Measurements from ENCODE around the gene CDC5L. TPM values are rescaled to one million over a fixed set of nuclear protein-coding genes. Genes with fewer than 3 reads are reported as not detected.
A peak's percentile ranks its signal among the peaks of the same experiment; 100 is the strongest.

The CDC5L gene
- total RNA-seq, 1 donor from 2014 or later, result 28.1 TPM

GRCh38 chr6:44468835-44469234 is 81.3 kb downstream of the CDC5L start:
- Mint-ChIP-seq H3K27me3 (ENCODE audit: insufficient read depth) (peaks cover 14% of the 10 kb centered on the region), H3K27ac (no peak overlapping the region), H3K9me3 (no peaks in the 10 kb centered on the region), H3K36me3 (ENCODE audit: low read depth) (no peaks in the 10 kb centered on the region), H3K4me3 (no peak overlapping the region), H3K4me1 (ENCODE audit: low read depth) (no peaks in the 10 kb centered on the region)
- intact Hi-C loops (cut with micrococcal nuclease), result loop anchor here (1.0 kb wide), 1 partner anchor 38 kb away; no protein-coding TSS in a partner anchor
- DNase-seq (ENCODE audit: low spot score), result no peak

GRCh38 chr6:44470115-44470464 is 82.6 kb downstream of the CDC5L start:
- Mint-ChIP-seq H3K36me3 (ENCODE audit: low read depth) (no peaks in the 10 kb centered on the region), H3K27ac (no peak overlapping the region), H3K4me1 (ENCODE audit: low read depth) (no peaks in the 10 kb centered on the region), H3K27me3 (ENCODE audit: insufficient read depth) (peaks cover 14% of the 10 kb centered on the region), H3K4me3 (no peak overlapping the region), H3K9me3 (no peaks in the 10 kb centered on the region)
- intact Hi-C loops (cut with micrococcal nuclease), result no loop called here
- no peak for DNase-seq (ENCODE audit: low spot score)

GRCh38 chr6:44470746-44471145 is 83.2 kb downstream of the CDC5L start:
- no peak overlapping the region for H3K4me3 Mint-ChIP-seq
- no peak overlapping the region for H3K27ac Mint-ChIP-seq
- peaks cover 14% of the 10 kb centered on the region for H3K27me3 Mint-ChIP-seq (ENCODE audit: insufficient read depth)
- no peaks in the 10 kb centered on the region for H3K36me3 Mint-ChIP-seq (ENCODE audit: low read depth)
- intact Hi-C loops (cut with micrococcal nuclease), result no loop called here
- H3K9me3 Mint-ChIP-seq, result no peaks in the 10 kb centered on the region
- DNase-seq (ENCODE audit: low spot score), result no peak
- H3K4me1 Mint-ChIP-seq (ENCODE audit: low read depth), result no peaks in the 10 kb centered on the region

- Mint-ChIP-seq H3K4me3 (no peak overlapping the region), H3K27ac (no peak overlapping the region), H3K27me3 (ENCODE audit: insufficient read depth) (peaks cover 14% of the 10 kb centered on the region), H3K4me1 (ENCODE audit: low read depth) (no peaks in the 10 kb centered on the region), H3K9me3 (no peaks in the 10 kb centered on the region), H3K36me3 (ENCODE audit: low read depth) (no peaks in the 10 kb centered on the region)
- intact Hi-C loops (cut with micrococcal nuclease), result no loop called here
- DNase-seq (ENCODE audit: low spot score), result no peak
Observed at GRCh38 chr6:44471271-44471981, 83.9 kb downstream of the CDC5L start.

- Mint-ChIP-seq H3K4me1 (ENCODE audit: low read depth) (no peaks in the 10 kb centered on the region), H3K4me3 (no peak overlapping the region)
Observed at GRCh38 chr6:44472250-44472945, 84.9 kb downstream of the CDC5L start.

GRCh38 chr6:44473393-44474189 is 86.1 kb downstream of the CDC5L start:
- Mint-ChIP-seq H3K9me3 (no peaks in the 10 kb centered on the region), H3K27ac (no peak overlapping the region), H3K36me3 (ENCODE audit: low read depth) (no peaks in the 10 kb centered on the region), H3K27me3 (ENCODE audit: insufficient read depth) (peaks cover 11% of the 10 kb centered on the region), H3K4me1 (ENCODE audit: low read depth) (no peaks in the 10 kb centered on the region), H3K4me3 (no peak overlapping the region)
- no peak for DNase-seq (ENCODE audit: low spot score)
- intact Hi-C loops (cut with micrococcal nuclease), result loop anchor here (2.0 kb wide), 1 partner anchor 1241 kb away; no protein-coding TSS in a partner anchor

More at GRCh38 chr6:44472250-44472945, 84.9 kb downstream of the CDC5L start:
- no peak for DNase-seq (ENCODE audit: low spot score)
- H3K27me3 Mint-ChIP-seq (ENCODE audit: insufficient read depth), result peaks cover 10% of the 10 kb centered on the region
- H3K9me3 Mint-ChIP-seq, result no peaks in the 10 kb centered on the region
- intact Hi-C loops (cut with micrococcal nuclease), result no loop called here
- no peak overlapping the region for H3K27ac Mint-ChIP-seq
- no peaks in the 10 kb centered on the region for H3K36me3 Mint-ChIP-seq (ENCODE audit: low read depth)

- DNase-seq (ENCODE audit: low spot score), result no peak
- Mint-ChIP-seq H3K4me3 (no peak overlapping the region), H3K9me3 (no peaks in the 10 kb centered on the region), H3K4me1 (ENCODE audit: low read depth) (no peaks in the 10 kb centered on the region), H3K27me3 (ENCODE audit: insufficient read depth) (peaks cover 11% of the 10 kb centered on the region), H3K27ac (no peak overlapping the region), H3K36me3 (ENCODE audit: low read depth) (no peaks in the 10 kb centered on the region)
- intact Hi-C loops (cut with micrococcal nuclease), result loop anchor here (2.0 kb wide), 1 partner anchor 1241 kb away; no protein-coding TSS in a partner anchor
Observed at GRCh38 chr6:44474190-44474631, 86.7 kb downstream of the CDC5L start.

- no peak for DNase-seq (ENCODE audit: low spot score)
- no peaks in the 10 kb centered on the region for H3K9me3 Mint-ChIP-seq
- no peak overlapping the region for H3K4me3 Mint-ChIP-seq
- intact Hi-C loops (cut with micrococcal nuclease), result loop anchor here (1.0 to 5.0 kb wide), 5 partner anchors 119 to 1448 kb away; no protein-coding TSS in a partner anchor
- H3K27ac Mint-ChIP-seq, result no peak overlapping the region
- no peaks in the 10 kb centered on the region for H3K36me3 Mint-ChIP-seq (ENCODE audit: low read depth)
- H3K4me1 Mint-ChIP-seq (ENCODE audit: low read depth), result no peaks in the 10 kb centered on the region
- peaks cover 15% of the 10 kb centered on the region for H3K27me3 Mint-ChIP-seq (ENCODE audit: insufficient read depth)
Observed at GRCh38 chr6:44474643-44475042, 87.1 kb downstream of the CDC5L start.

- no peaks in the 10 kb centered on the region for H3K36me3 Mint-ChIP-seq (ENCODE audit: low read depth)
- H3K27me3 Mint-ChIP-seq (ENCODE audit: insufficient read depth), result peaks cover 13% of the 10 kb centered on the region
- no peak overlapping the region for H3K4me3 Mint-ChIP-seq
- intact Hi-C loops (cut with micrococcal nuclease), result loop anchor here (1.0 to 5.0 kb wide), 5 partner anchors 118 to 1447 kb away; no protein-coding TSS in a partner anchor
- DNase-seq (ENCODE audit: low spot score), result no peak
- no peak overlapping the region for H3K27ac Mint-ChIP-seq
- no peaks in the 10 kb centered on the region for H3K4me1 Mint-ChIP-seq (ENCODE audit: low read depth)
- H3K9me3 Mint-ChIP-seq, result no peaks in the 10 kb centered on the region
Observed at GRCh38 chr6:44475417-44475778, 87.9 kb downstream of the CDC5L start.

- H3K9me3 Mint-ChIP-seq, result no peaks in the 10 kb centered on the region
- no peaks in the 10 kb centered on the region for H3K4me1 Mint-ChIP-seq (ENCODE audit: low read depth)
- peaks cover 13% of the 10 kb centered on the region for H3K27me3 Mint-ChIP-seq (ENCODE audit: insufficient read depth)
- no peak overlapping the region for H3K4me3 Mint-ChIP-seq
- H3K36me3 Mint-ChIP-seq (ENCODE audit: low read depth), result no peaks in the 10 kb centered on the region
- H3K27ac Mint-ChIP-seq, result no peak overlapping the region
- intact Hi-C loops (cut with micrococcal nuclease), result loop anchor here (1.0 to 5.0 kb wide), 5 partner anchors 117 to 1446 kb away; no protein-coding TSS in a partner anchor
- DNase-seq (ENCODE audit: low spot score), result peak; percentile 61
Observed at GRCh38 chr6:44475779-44476434, 88.4 kb downstream of the CDC5L start.

- H3K9me3 Mint-ChIP-seq, result no peaks in the 10 kb centered on the region
- DNase-seq (ENCODE audit: low spot score), result no peak
- peaks cover 12% of the 10 kb centered on the region for H3K27me3 Mint-ChIP-seq (ENCODE audit: insufficient read depth)
- no peaks in the 10 kb centered on the region for H3K36me3 Mint-ChIP-seq (ENCODE audit: low read depth)
- no peak overlapping the region for H3K27ac Mint-ChIP-seq
- no peak overlapping the region for H3K4me3 Mint-ChIP-seq
- intact Hi-C loops (cut with micrococcal nuclease), result loop anchor here (5.0 kb wide), 2 partner anchors 175 to 940 kb away; no protein-coding TSS in a partner anchor
- H3K4me1 Mint-ChIP-seq (ENCODE audit: low read depth), result no peaks in the 10 kb centered on the region
Observed at GRCh38 chr6:44476849-44477248, 89.3 kb downstream of the CDC5L start.

GRCh38 chr6:44477293-44477894 is 89.9 kb downstream of the CDC5L start:
- Mint-ChIP-seq H3K36me3 (ENCODE audit: low read depth) (no peaks in the 10 kb centered on the region), H3K9me3 (no peaks in the 10 kb centered on the region), H3K27ac (no peak overlapping the region), H3K4me3 (no peak overlapping the region), H3K4me1 (ENCODE audit: low read depth) (no peaks in the 10 kb centered on the region), H3K27me3 (ENCODE audit: insufficient read depth) (peaks cover 12% of the 10 kb centered on the region)
- DNase-seq (ENCODE audit: low spot score), result no peak
- intact Hi-C loops (cut with micrococcal nuclease), result loop anchor here (5.0 kb wide), 2 partner anchors 175 to 940 kb away; no protein-coding TSS in a partner anchor
